H9 (cell line): Measurements from ENCODE around the gene BNIP1. TPM values are rescaled to one million over a fixed set of nuclear protein-coding genes. Genes with fewer than 3 reads are reported as not detected.

Source experiments
- DNase-seq: peaks from one replicate; pipeline ENCODE4 v3.0.0-alpha.2; 2017
- H2AFZ ChIP-seq: one replicate; pipeline ENCODE4 v1.6.1; 2013; ENCODE audit warnings: mild to moderate bottlenecking, low read length, control low read depth, moderate library complexity
- H2AK5ac ChIP-seq: 2 replicates; pipeline ENCODE4 v1.6.1; 2013; ENCODE audit warnings: low read length, control low read depth, mixed read lengths; ENCODE audit not compliant: insufficient read length
- H2BK120ac ChIP-seq: one replicate; pipeline ENCODE4 v1.6.1; 2013; ENCODE audit warnings: low read depth, mild to moderate bottlenecking, low read length, control low read depth, inconsistent platforms; ENCODE audit not compliant: poor library complexity, severe bottlenecking
- H2BK12ac ChIP-seq: 2 replicates; pipeline ENCODE4 v1.6.1; 2013; ENCODE audit warnings: low read length, control low read depth, mixed read lengths, low read depth; ENCODE audit not compliant: insufficient read length
- H2BK15ac ChIP-seq: 2 replicates; pipeline ENCODE4 v1.6.1; 2013; ENCODE audit warnings: low read depth, low read length, control low read depth
- H2BK20ac ChIP-seq: one replicate; pipeline ENCODE4 v1.6.1; 2013; ENCODE audit warnings: low read depth, mild to moderate bottlenecking, low read length, control low read depth, inconsistent platforms; ENCODE audit not compliant: poor library complexity, severe bottlenecking
- H2BK5ac ChIP-seq: 2 replicates; pipeline ENCODE4 v1.6.1; 2013; ENCODE audit warnings: low read length, control low read depth, mixed read lengths; ENCODE audit not compliant: insufficient read length
- H3K14ac ChIP-seq: 2 replicates; pipeline ENCODE4 v1.6.1; 2013; ENCODE audit warnings: low read length, control low read depth; ENCODE audit not compliant: insufficient read depth
- H3K18ac ChIP-seq: 2 replicates; pipeline ENCODE4 v1.6.1; 2013; ENCODE audit warnings: low read depth, mild to moderate bottlenecking, mixed read lengths, low read length, control low read depth; ENCODE audit not compliant: insufficient read length
- H3K23ac ChIP-seq: 2 replicates; pipeline ENCODE4 v1.6.1; 2013; ENCODE audit warnings: low read length, control low read depth, mixed read lengths, low read depth; ENCODE audit not compliant: insufficient read length
- H3K23me2 ChIP-seq: 2 replicates; pipeline ENCODE4 v1.6.1; 2013; ENCODE audit warnings: low read depth, mild to moderate bottlenecking, mixed read lengths, low read length, control low read depth; ENCODE audit not compliant: insufficient read length, poor library complexity, severe bottlenecking
- H3K27ac ChIP-seq: 2 replicates; pipeline ENCODE4 v1.5.1; 2013; ENCODE audit warnings: low read length, control low read depth, mixed read lengths, low read depth; ENCODE audit not compliant: insufficient read length
- H3K27me3 ChIP-seq: 2 replicates; pipeline ENCODE4 v1.6.1; 2013; ENCODE audit warnings: low read length, control low read depth, inconsistent platforms; ENCODE audit not compliant: insufficient read depth
- H3K4ac ChIP-seq: 2 replicates; pipeline ENCODE4 v1.6.1; 2013; ENCODE audit warnings: low read depth, mild to moderate bottlenecking, control low read depth, inconsistent platforms, low read length, moderate library complexity
- H3K4me1 ChIP-seq: 2 replicates; pipeline ENCODE4 v1.6.1; 2013; ENCODE audit warnings: low read length, control low read depth, inconsistent platforms; ENCODE audit not compliant: insufficient read depth
- H3K4me2 ChIP-seq: 2 replicates; pipeline ENCODE4 v1.6.1; 2013; ENCODE audit warnings: low read length, control low read depth, mixed read lengths; ENCODE audit not compliant: insufficient read length, insufficient read depth
- H3K56ac ChIP-seq: 2 replicates; pipeline ENCODE4 v1.6.1; 2013; ENCODE audit warnings: low read depth, mild to moderate bottlenecking, mixed read lengths, low read length, control low read depth; ENCODE audit not compliant: insufficient read length
- H3K79me1 ChIP-seq: 2 replicates; pipeline ENCODE4 v1.6.1; 2013; ENCODE audit warnings: low read depth, mild to moderate bottlenecking, moderate library complexity, low read length, control low read depth, inconsistent platforms; ENCODE audit not compliant: insufficient read depth, poor library complexity, severe bottlenecking
- H3K79me2 ChIP-seq: 2 replicates; pipeline ENCODE4 v1.6.1; 2013; ENCODE audit warnings: low read length, control low read depth, inconsistent platforms; ENCODE audit not compliant: insufficient read depth
- H3K9ac ChIP-seq: 2 replicates; pipeline ENCODE4 v1.6.1; 2013; ENCODE audit warnings: low read length, control low read depth, mixed read lengths; ENCODE audit not compliant: insufficient read length; ENCODE audit errors: extremely low read depth
- H3K9me3 ChIP-seq: one replicate; pipeline ENCODE4 v1.6.1; 2013; ENCODE audit warnings: low read depth, low read length, inconsistent platforms; ENCODE audit not compliant: control insufficient read depth
- H3T11ph ChIP-seq: one replicate; pipeline ENCODE4 v1.6.1; 2013; ENCODE audit warnings: mild to moderate bottlenecking, low read length, control low read depth, inconsistent platforms
- H4K20me1 ChIP-seq: one replicate; pipeline ENCODE4 v1.6.1; 2013; ENCODE audit not compliant: control insufficient read depth, insufficient read length, insufficient read depth
- H4K5ac ChIP-seq: 2 replicates; pipeline ENCODE4 v1.6.1; 2013; ENCODE audit warnings: low read depth, mild to moderate bottlenecking, mixed read lengths, low read length, control low read depth; ENCODE audit not compliant: insufficient read length
- H4K8ac ChIP-seq: replicated peaks from 2 replicates; pipeline ENCODE4 v1.6.1; 2013; ENCODE audit warnings: low read length, control low read depth, mixed read lengths, low read depth; ENCODE audit not compliant: insufficient read length
- H4K91ac ChIP-seq: 2 replicates; pipeline ENCODE4 v1.6.1; 2013; ENCODE audit warnings: low read depth, mild to moderate bottlenecking, moderate library complexity, mixed read lengths, low read length, control low read depth; ENCODE audit not compliant: insufficient read length
- H3K27ac Mint-ChIP-seq, 3 experiments: 2 replicates in 2 of 3; 3 replicates in 1 of 3; pipeline ENCODE4 v1.8.0; 2020 to 2021; ENCODE audit warnings: mixed read lengths in 3 of 3, mild to moderate bottlenecking in 1 of 3, moderate library complexity in 1 of 3
- H3K27me3 Mint-ChIP-seq: 2 replicates; pipeline ENCODE4 v1.8.0; 2021; ENCODE audit warnings: low read depth, mild to moderate bottlenecking, moderate library complexity, mixed read lengths
- H3K36me3 Mint-ChIP-seq, 3 experiments: 2 replicates in 2 of 3; 3 replicates in 1 of 3; pipeline ENCODE4 v1.8.0; 2020 to 2021; ENCODE audit warnings: low read depth in 3 of 3, mixed read lengths in 3 of 3; ENCODE audit not compliant: insufficient read depth in 1 of 3
- H3K4me1 Mint-ChIP-seq, 2 experiments: 2 replicates each; pipeline ENCODE4 v1.8.0; 2020; ENCODE audit warnings: mixed read lengths in 2 of 2
- H3K4me3 Mint-ChIP-seq, 2 experiments: 2 replicates in 1 of 2; 3 replicates in 1 of 2; pipeline ENCODE4 v1.8.0; 2020 to 2021; ENCODE audit warnings: mild to moderate bottlenecking in 2 of 2, mixed read lengths in 2 of 2, moderate library complexity in 1 of 2
- H3K9me3 Mint-ChIP-seq, 2 experiments: 2 replicates in 1 of 2; 3 replicates in 1 of 2; pipeline ENCODE4 v1.8.0; 2020; ENCODE audit warnings: mild to moderate bottlenecking in 2 of 2, mixed read lengths in 2 of 2, moderate library complexity in 1 of 2
- WGBS: extraction: QIAGEN DNeasy Blood & Tissue Kit; methylation state at CpG from one replicate; pipeline ENCODE4 v1.1.7; 2013; ENCODE audit warnings: missing lambda C conversion rate, low lambda C conversion rate, mixed read lengths; ENCODE audit not compliant: insufficient read length; ENCODE audit errors: extremely low coverage; 5-methylcytosine and 5-hydroxymethylcytosine counted together
- total RNA-seq: library from RNA; stranded (reverse); gene quantifications from 2 replicates; pipeline ENCODE4 v1.2.1, GENCODE V29; 2021
- TF ChIP-seq, protein P1 (sequence below): fragments of 200-600 bp; sonication (generic); conservative IDR thresholded peaks from 3 replicates; pipeline ENCODE4 v1.8.0; 2021; ENCODE audit warnings: antibody characterized with exemption, mild to moderate bottlenecking

Gene BNIP1
- total RNA-seq, 1 experiment from 2014 or later: 8.8 TPM

DNA sequence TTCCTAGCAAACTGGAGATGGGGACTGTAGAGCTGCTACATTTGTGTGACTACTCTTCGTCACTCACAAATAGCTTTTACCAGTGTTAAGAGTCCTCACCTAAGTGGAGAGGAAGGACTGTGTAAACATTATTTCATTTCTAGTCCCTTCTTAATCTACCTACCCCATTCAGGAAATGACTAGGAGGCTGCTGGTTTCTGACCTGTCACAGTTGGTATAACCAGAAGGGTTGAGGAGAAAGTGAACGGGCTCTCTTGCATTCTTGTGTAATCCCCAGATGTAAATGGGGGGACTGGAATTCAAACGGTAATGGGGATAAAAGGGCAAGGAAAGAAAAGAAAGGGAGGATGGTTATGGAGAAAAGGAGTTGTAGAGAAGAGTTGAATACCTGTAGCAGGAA lies 35.4 kb upstream of the BNIP1 start:
- H3K27ac ChIP-seq: no peak overlapping the region

More for the DNA sequence above, 35.4 kb upstream of the BNIP1 start:
- Histone ChIP-seq H3T11ph (no peak overlapping the region), H3K18ac (no peak overlapping the region), H4K8ac (no peak overlapping the region), H3K79me1 (no peaks in the 10 kb centered on the region), H2AFZ (no peak overlapping the region), H2BK12ac (no peak overlapping the region), H3K23ac (no peak overlapping the region), H4K5ac (no peak overlapping the region), H4K20me1 (no peaks in the 10 kb centered on the region), H4K91ac (no peak overlapping the region), H2BK15ac (no peak overlapping the region), H3K4me2 (no peak overlapping the region), H2BK120ac (no peak overlapping the region), H3K23me2 (no peaks in the 10 kb centered on the region), H3K14ac (no peak overlapping the region), H3K56ac (no peak overlapping the region), H3K4ac (no peak overlapping the region), H3K27me3 (no peaks in the 10 kb centered on the region), H3K9me3 (no peaks in the 10 kb centered on the region), H3K4me1 (no peaks in the 10 kb centered on the region), H2BK20ac (no peak overlapping the region), H2BK5ac (no peak overlapping the region), H3K79me2 (no peaks in the 10 kb centered on the region), H3K9ac (no peak overlapping the region), H2AK5ac (no peak overlapping the region)
- TF ChIP-seq, protein P1, sequence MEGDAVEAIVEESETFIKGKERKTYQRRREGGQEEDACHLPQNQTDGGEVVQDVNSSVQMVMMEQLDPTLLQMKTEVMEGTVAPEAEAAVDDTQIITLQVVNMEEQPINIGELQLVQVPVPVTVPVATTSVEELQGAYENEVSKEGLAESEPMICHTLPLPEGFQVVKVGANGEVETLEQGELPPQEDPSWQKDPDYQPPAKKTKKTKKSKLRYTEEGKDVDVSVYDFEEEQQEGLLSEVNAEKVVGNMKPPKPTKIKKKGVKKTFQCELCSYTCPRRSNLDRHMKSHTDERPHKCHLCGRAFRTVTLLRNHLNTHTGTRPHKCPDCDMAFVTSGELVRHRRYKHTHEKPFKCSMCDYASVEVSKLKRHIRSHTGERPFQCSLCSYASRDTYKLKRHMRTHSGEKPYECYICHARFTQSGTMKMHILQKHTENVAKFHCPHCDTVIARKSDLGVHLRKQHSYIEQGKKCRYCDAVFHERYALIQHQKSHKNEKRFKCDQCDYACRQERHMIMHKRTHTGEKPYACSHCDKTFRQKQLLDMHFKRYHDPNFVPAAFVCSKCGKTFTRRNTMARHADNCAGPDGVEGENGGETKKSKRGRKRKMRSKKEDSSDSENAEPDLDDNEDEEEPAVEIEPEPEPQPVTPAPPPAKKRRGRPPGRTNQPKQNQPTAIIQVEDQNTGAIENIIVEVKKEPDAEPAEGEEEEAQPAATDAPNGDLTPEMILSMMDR: no peak
- H3K4me3 Mint-ChIP-seq: no peak overlapping the region
- peaks cover 15 to 20% of the 10 kb centered on the region in 2 experiments for H3K4me1 Mint-ChIP-seq
- no peaks in the 10 kb centered on the region for H3K9me3 Mint-ChIP-seq
- peak overlapping the region in 1 of 3 experiments; percentile 62; a peak in 3 of 7 replicates for H3K27ac Mint-ChIP-seq
- peaks cover 0 to 3% (median 0%) of the 10 kb centered on the region in 3 experiments; a peak in 1 of 7 replicates for H3K36me3 Mint-ChIP-seq
- no peaks in the 10 kb centered on the region for H3K27me3 Mint-ChIP-seq
- 100% methylated on average over 1 of the region's 3 CpGs for WGBS
- DNase-seq: no peak
